Adrenal gland (tissue), 5 donors: Measurements from ENCODE around the gene SEMA4A.
A peak's percentile ranks its signal among the peaks of the same experiment; 100 is the strongest.

Experiments used
- POLR2A ChIP-seq, 2 donors: fragments of 450-650 bp; IDR thresholded peaks; one replicate each; pipeline ENCODE4 v1.6.1; 2017; ENCODE audit warnings: antibody characterized with exemption in 2 of 2, mild to moderate bottlenecking in 2 of 2, moderate library complexity in 1 of 2
- TF ChIP-seq, protein P1 (sequence below), 6 experiments: fragments of 450-650 bp in 4 of 6; fragments of 200-600 bp in 2 of 6; sonication (generic) in 1 of 6; IDR thresholded peaks; 1 replicate in 5 of 6; 2 replicates in 1 of 6; pipeline versions ENCODE4 v1.5.1 to v1.8.0; 2016 to 2021; ENCODE audit warnings: antibody characterized with exemption in 6 of 6, mild to moderate bottlenecking in 2 of 6, moderate library complexity in 1 of 6
- donor health status: DM: no; HTN: no; CAD: no.

DNA sequence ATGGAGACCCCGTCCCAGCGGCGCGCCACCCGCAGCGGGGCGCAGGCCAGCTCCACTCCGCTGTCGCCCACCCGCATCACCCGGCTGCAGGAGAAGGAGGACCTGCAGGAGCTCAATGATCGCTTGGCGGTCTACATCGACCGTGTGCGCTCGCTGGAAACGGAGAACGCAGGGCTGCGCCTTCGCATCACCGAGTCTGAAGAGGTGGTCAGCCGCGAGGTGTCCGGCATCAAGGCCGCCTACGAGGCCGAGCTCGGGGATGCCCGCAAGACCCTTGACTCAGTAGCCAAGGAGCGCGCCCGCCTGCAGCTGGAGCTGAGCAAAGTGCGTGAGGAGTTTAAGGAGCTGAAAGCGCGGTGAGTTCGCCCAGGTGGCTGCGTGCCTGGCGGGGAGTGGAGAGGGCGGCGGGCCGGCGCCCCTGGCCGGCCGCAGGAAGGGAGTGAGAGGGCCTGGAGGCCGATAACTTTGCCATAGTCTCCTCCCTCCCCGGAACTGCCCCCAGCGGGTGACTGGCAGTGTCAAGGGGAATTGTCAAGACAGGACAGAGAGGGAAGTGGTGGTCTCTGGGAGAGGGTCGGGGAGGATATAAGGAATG is 38.4 kb upstream of the SEMA4A start:
- TF ChIP-seq, protein P1, sequence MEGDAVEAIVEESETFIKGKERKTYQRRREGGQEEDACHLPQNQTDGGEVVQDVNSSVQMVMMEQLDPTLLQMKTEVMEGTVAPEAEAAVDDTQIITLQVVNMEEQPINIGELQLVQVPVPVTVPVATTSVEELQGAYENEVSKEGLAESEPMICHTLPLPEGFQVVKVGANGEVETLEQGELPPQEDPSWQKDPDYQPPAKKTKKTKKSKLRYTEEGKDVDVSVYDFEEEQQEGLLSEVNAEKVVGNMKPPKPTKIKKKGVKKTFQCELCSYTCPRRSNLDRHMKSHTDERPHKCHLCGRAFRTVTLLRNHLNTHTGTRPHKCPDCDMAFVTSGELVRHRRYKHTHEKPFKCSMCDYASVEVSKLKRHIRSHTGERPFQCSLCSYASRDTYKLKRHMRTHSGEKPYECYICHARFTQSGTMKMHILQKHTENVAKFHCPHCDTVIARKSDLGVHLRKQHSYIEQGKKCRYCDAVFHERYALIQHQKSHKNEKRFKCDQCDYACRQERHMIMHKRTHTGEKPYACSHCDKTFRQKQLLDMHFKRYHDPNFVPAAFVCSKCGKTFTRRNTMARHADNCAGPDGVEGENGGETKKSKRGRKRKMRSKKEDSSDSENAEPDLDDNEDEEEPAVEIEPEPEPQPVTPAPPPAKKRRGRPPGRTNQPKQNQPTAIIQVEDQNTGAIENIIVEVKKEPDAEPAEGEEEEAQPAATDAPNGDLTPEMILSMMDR (IDR thresholded peaks at IDR 0.05), result peak in 1 of 6 experiments; percentile 5
- peak in 1 of 2 donors; percentile 18 for TF ChIP-seq POLR2A (IDR thresholded peaks at IDR 0.05)
